Activated T-cell treated with anti-CD3 and anti-CD28 coated beads, Interleukin-2, amount 50 U/mL, for 72 hours (primary cell): Measurements from ENCODE around the gene DNMT1. TPM values are rescaled to one million over a fixed set of nuclear protein-coding genes. Genes with fewer than 3 reads are reported as not detected.

Source experiments
- ATAC-seq, 2 donors: fragments of 150-1000 bp; cut with Tn5 transposase; replicated peaks in 1 of 2; 2 replicates each; pipeline ENCODE4 v1.10.0; 2021; ENCODE audit warnings: moderate library complexity in 2 of 2, mild to moderate bottlenecking in 1 of 2
- DNase-seq, 2 donors: peaks; one replicate each; pipeline ENCODE4 v3.0.0; 2021 to 2022; ENCODE audit warnings: mixed read lengths in 1 of 2
- H3K27ac Mint-ChIP-seq: one replicate; pipeline ENCODE4 v1.8.0; 2022; ENCODE audit warnings: mild to moderate bottlenecking, moderate library complexity, mixed read lengths
- H3K27me3 Mint-ChIP-seq: one replicate; pipeline ENCODE4 v1.8.0; 2022; ENCODE audit warnings: low read depth, mixed read lengths
- H3K36me3 Mint-ChIP-seq, 2 donors: one replicate each; pipeline ENCODE4 v1.8.0; 2022; ENCODE audit warnings: mixed read lengths in 2 of 2, mild to moderate bottlenecking in 1 of 2; ENCODE audit not compliant: insufficient read depth in 2 of 2
- H3K4me1 Mint-ChIP-seq: one replicate; pipeline ENCODE4 v1.8.0; 2022; ENCODE audit warnings: low read depth, mixed read lengths
- H3K4me3 Mint-ChIP-seq, 2 donors: one replicate each; pipeline ENCODE4 v1.8.0; 2022; ENCODE audit warnings: mild to moderate bottlenecking in 2 of 2, mixed read lengths in 2 of 2, moderate library complexity in 2 of 2
- H3K9me3 Mint-ChIP-seq, 2 donors: one replicate each; pipeline ENCODE4 v1.8.0; 2022; ENCODE audit warnings: mixed read lengths in 2 of 2
- total RNA-seq, 2 donors: library from RNA; stranded (reverse); gene quantifications; one replicate each; pipeline ENCODE4 v1.2.3, GENCODE V29; 2022

DNMT1 gene
- total RNA-seq, 2 donors from 2014 or later: 294 to 304 TPM

DNA sequence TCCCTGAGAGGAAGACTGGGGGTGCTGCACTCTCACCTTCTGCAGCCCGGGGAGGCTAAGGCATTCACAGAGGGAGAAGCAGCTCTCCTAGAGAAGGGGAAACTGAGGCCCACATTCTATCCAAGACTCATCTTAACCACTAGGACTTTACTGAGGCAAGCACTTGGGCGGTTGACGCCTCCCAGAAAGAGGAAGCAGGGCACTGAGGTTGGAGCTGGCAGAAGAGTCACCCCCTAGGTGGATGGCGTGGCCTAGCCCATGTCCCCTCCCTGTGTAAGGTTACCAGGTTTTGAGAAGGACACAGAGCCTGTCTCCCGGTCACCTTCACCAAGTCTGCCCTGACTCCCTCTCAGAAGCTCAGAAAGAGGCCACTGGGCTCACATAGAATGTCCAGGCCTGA is 33.6 kb upstream of the DNMT1 start:
- Mint-ChIP-seq H3K4me3 (no peak overlapping the region), H3K27ac (no peak overlapping the region), H3K9me3 (no peaks in the 10 kb centered on the region), H3K27me3 (no peaks in the 10 kb centered on the region), H3K4me1 (peaks cover 21% of the 10 kb centered on the region), H3K36me3 (no peaks in the 10 kb centered on the region)
- no peak for DNase-seq
- no peak for ATAC-seq

- Mint-ChIP-seq H3K27me3 (no peaks in the 10 kb centered on the region), H3K36me3 (peaks cover 0 to 3% of the 10 kb centered on the region in 2 donors), H3K4me1 (peaks cover 21% of the 10 kb centered on the region), H3K4me3 (no peak overlapping the region), H3K9me3 (no peaks in the 10 kb centered on the region), H3K27ac (no peak overlapping the region)
- ATAC-seq (no peak), DNase-seq (no peak)
Observed at GRCh38 chr19:10227026-10227971, 32.5 kb upstream of the DNMT1 start.

DNA sequence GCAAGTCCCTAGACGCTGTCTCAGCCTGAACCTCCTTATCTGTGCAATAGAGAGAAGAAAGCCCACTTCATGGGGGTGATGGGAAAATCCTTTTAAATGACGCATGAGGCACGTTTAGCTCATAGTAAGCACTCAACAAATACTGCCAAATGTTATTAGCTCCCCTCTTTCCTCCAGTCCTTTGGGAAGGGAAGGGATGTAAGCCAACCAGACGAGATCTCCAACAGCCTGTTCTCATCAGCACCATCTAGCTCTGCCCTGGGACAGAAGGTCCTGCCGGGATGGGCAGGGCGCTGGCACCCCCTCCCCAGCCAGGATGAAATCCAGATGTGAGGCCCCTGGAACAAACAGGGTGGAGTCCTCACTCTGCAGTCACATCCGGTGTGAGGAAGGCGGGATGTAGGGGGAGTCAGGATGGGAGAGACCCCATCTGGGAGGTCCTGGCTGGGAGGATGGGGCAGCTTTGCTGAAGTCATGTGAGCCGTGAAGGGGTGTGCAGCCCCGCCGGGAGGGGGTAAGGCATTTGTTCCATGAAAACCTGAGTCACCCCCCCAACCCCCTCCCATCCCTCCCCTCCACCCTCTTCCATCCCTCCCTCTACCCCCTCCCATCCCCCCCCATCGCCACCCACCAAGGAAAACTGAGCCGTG is 31.7 kb upstream of the DNMT1 start:
- Mint-ChIP-seq H3K36me3 (peaks cover 0 to 3% of the 10 kb centered on the region in 2 donors), H3K27me3 (no peaks in the 10 kb centered on the region), H3K4me3 (no peak overlapping the region), H3K27ac (no peak overlapping the region), H3K9me3 (no peaks in the 10 kb centered on the region), H3K4me1 (peaks cover 21% of the 10 kb centered on the region)
- DNase-seq (no peak), ATAC-seq (no peak)

- Mint-ChIP-seq H3K4me1 (peaks cover 21% of the 10 kb centered on the region), H3K4me3 (no peak overlapping the region), H3K27me3 (no peaks in the 10 kb centered on the region), H3K36me3 (peaks cover 0 to 3% of the 10 kb centered on the region in 2 donors), H3K27ac (no peak overlapping the region), H3K9me3 (no peaks in the 10 kb centered on the region)
- ATAC-seq: no peak
- DNase-seq: no peak
Observed at GRCh38 chr19:10226021-10226375, 31.2 kb upstream of the DNMT1 start.

DNA sequence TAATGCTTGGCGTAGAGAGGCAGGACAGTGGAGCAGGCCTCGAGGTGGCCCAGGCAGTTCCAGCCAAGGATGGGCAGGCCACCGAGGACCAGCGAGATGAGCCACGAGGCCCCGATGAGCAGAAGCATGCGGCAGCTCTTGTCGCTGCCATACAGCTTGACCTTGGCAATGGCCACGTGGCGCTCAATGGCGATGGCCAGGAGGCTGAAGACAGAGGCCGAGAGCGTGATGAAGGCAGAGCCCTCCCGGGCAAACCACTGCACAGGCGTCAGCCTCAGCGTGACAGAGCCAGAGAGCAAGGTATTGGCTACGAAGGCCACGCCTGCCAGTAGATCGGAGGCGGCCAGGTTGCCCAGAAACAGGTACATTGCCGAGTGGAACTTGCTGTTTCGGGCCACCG is 29.6 kb upstream of the DNMT1 start:
- H3K27ac Mint-ChIP-seq: no peak overlapping the region
- DNase-seq (no peak), ATAC-seq (no peak)
- peaks cover 0 to 3% of the 10 kb centered on the region in 2 donors for H3K36me3 Mint-ChIP-seq
- H3K4me3 Mint-ChIP-seq: no peak overlapping the region
- no peaks in the 10 kb centered on the region for H3K9me3 Mint-ChIP-seq
- H3K4me1 Mint-ChIP-seq: peaks cover 11% of the 10 kb centered on the region
- H3K27me3 Mint-ChIP-seq: no peaks in the 10 kb centered on the region

- no peak for DNase-seq
- no peak overlapping the region for H3K27ac Mint-ChIP-seq
Observed at GRCh38 chr19:10223488-10224213, 28.9 kb upstream of the DNMT1 start.

DNA sequence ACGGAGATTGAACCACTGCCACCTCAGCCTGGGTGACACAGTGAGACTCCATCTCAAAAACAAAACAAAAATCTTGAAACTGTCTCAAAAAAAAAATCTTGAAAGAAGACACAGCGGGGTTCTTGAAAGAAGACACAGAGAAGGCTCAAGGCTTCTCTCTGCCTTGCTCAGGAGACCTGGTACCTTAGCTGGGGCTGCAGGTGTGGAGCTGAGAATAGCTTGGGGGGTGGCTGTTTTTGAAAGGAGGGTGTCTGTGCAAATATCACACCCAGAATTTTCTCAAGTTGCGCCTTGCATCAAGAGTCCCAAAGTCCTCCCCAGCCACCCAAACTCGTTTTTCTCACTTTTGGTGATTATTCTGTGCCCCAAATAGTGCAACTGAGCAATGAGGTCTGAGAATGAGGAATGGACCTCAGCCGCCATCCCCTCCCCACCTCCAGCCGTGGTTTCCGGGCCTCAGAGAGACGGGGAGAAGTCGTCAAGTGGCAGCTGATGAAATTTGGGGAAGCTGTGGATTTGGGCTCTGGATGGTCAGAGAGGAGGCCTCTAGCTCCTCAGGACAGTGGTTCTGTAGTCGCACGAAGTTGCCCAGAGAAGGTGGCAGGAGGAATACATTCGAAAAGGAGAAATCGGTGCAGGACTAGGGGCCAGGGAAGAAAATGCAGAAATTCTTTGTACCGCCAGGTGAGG is 27.6 kb upstream of the DNMT1 start:
- H3K4me3 Mint-ChIP-seq: no peak overlapping the region
- ATAC-seq (no peak), DNase-seq (no peak)
- H3K36me3 Mint-ChIP-seq: peaks cover 0 to 3% of the 10 kb centered on the region in 2 donors
- no peak overlapping the region for H3K27ac Mint-ChIP-seq
- H3K27me3 Mint-ChIP-seq: no peaks in the 10 kb centered on the region
- no peaks in the 10 kb centered on the region for H3K9me3 Mint-ChIP-seq
- H3K4me1 Mint-ChIP-seq: peaks cover 4% of the 10 kb centered on the region

More at GRCh38 chr19:10223488-10224213, 28.9 kb upstream of the DNMT1 start:
- peaks cover 9% of the 10 kb centered on the region for H3K4me1 Mint-ChIP-seq
- H3K27me3 Mint-ChIP-seq: no peaks in the 10 kb centered on the region
- no peak for ATAC-seq
- H3K9me3 Mint-ChIP-seq: no peaks in the 10 kb centered on the region
- H3K4me3 Mint-ChIP-seq: no peak overlapping the region
- peaks cover 0 to 3% of the 10 kb centered on the region in 2 donors for H3K36me3 Mint-ChIP-seq

GRCh38 chr19:10220695-10221094 is 25.9 kb upstream of the DNMT1 start:
- Mint-ChIP-seq H3K27me3 (no peaks in the 10 kb centered on the region), H3K36me3 (peaks cover 0 to 3% of the 10 kb centered on the region in 2 donors), H3K4me3 (no peak overlapping the region), H3K4me1 (peaks cover 4% of the 10 kb centered on the region), H3K27ac (no peak overlapping the region), H3K9me3 (no peaks in the 10 kb centered on the region)
- no peak for DNase-seq
- no peak for ATAC-seq

- peaks cover 0 to 3% of the 10 kb centered on the region in 2 donors for H3K36me3 Mint-ChIP-seq
- ATAC-seq (peak; percentile 62 to 64), DNase-seq (peak; percentile 17 to 31)
- no peak overlapping the region for H3K4me3 Mint-ChIP-seq
- H3K9me3 Mint-ChIP-seq: no peaks in the 10 kb centered on the region
- no peaks in the 10 kb centered on the region for H3K27me3 Mint-ChIP-seq
- H3K4me1 Mint-ChIP-seq: peaks cover 4% of the 10 kb centered on the region
- no peak overlapping the region for H3K27ac Mint-ChIP-seq
Observed at GRCh38 chr19:10219678-10220077, 24.9 kb upstream of the DNMT1 start.

DNA sequence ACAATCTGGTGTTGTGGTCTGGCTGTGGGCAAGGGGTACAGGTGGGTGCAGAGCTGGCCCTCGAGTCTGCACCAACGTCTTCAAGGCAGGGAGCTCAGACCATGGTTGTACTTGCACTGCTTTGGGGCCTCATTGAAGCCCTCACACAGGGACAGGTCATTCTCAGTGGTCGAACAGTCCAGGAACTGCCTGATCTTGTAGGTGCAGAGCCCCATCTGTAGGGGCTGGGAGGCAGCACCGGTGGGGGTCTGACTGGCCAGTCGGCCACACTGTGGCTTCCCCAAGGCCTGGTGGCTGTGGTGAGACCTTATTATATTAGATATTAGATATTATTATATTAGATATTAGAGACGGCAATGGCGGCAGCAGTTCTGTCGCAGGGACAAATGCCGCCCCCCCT is 22.3 kb upstream of the DNMT1 start:
- Mint-ChIP-seq H3K9me3 (no peaks in the 10 kb centered on the region), H3K27ac (no peak overlapping the region), H3K4me3 (no peak overlapping the region), H3K27me3 (no peaks in the 10 kb centered on the region), H3K36me3 (no peaks in the 10 kb centered on the region), H3K4me1 (peaks cover 4% of the 10 kb centered on the region)
- no peak for DNase-seq
- no peak for ATAC-seq

GRCh38 chr19:10214784-10215183 is 20.0 kb upstream of the DNMT1 start:
- Mint-ChIP-seq H3K4me3 (no peak overlapping the region), H3K36me3 (no peaks in the 10 kb centered on the region), H3K9me3 (no peaks in the 10 kb centered on the region), H3K27ac (no peak overlapping the region), H3K4me1 (peaks cover 4% of the 10 kb centered on the region), H3K27me3 (no peaks in the 10 kb centered on the region)
- DNase-seq (no peak), ATAC-seq (no peak)

- no peaks in the 10 kb centered on the region for H3K36me3 Mint-ChIP-seq
- no peaks in the 10 kb centered on the region for H3K4me1 Mint-ChIP-seq
- no peak for ATAC-seq
- H3K9me3 Mint-ChIP-seq: peaks cover 3 to 4% of the 10 kb centered on the region in 2 donors
- H3K27me3 Mint-ChIP-seq: no peaks in the 10 kb centered on the region
- no peak for DNase-seq
- H3K27ac Mint-ChIP-seq: no peak overlapping the region
- no peak overlapping the region for H3K4me3 Mint-ChIP-seq
Observed at GRCh38 chr19:10211691-10212090, 16.9 kb upstream of the DNMT1 start.
